Right lobe of liver (tissue), 4 donors: ENCODE measurements around the gene SPATS2.

Experiments
- POLR2A ChIP-seq: fragments of 450-650 bp; IDR thresholded peaks from one replicate; pipeline ENCODE4 v1.6.1; 2017; ENCODE audit warnings: antibody characterized with exemption, mild to moderate bottlenecking
- TF ChIP-seq, protein P1 (sequence below), 4 donors: fragments of 200-600 bp in 3 of 4; fragments of 450-650 bp in 1 of 4; IDR thresholded peaks; one replicate each; pipeline versions ENCODE4 v1.5.1 to v1.8.0; 2016 to 2022; ENCODE audit warnings: antibody characterized with exemption in 4 of 4, mild to moderate bottlenecking in 2 of 4
- donor health status: DM: no; HTN: no; CAD: no.
- donor health status: DM: no; HTN: no; CAD: no.
- donor health status: DM: no; HTN: yes; CAD: no.

- TF ChIP-seq POLR2A: no peak
- TF ChIP-seq, protein P1, sequence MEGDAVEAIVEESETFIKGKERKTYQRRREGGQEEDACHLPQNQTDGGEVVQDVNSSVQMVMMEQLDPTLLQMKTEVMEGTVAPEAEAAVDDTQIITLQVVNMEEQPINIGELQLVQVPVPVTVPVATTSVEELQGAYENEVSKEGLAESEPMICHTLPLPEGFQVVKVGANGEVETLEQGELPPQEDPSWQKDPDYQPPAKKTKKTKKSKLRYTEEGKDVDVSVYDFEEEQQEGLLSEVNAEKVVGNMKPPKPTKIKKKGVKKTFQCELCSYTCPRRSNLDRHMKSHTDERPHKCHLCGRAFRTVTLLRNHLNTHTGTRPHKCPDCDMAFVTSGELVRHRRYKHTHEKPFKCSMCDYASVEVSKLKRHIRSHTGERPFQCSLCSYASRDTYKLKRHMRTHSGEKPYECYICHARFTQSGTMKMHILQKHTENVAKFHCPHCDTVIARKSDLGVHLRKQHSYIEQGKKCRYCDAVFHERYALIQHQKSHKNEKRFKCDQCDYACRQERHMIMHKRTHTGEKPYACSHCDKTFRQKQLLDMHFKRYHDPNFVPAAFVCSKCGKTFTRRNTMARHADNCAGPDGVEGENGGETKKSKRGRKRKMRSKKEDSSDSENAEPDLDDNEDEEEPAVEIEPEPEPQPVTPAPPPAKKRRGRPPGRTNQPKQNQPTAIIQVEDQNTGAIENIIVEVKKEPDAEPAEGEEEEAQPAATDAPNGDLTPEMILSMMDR (IDR thresholded peaks at IDR 0.05): no peak
Observed at GRCh38 chr12:49478949-49479664, 111.8 kb downstream of the SPATS2 start.
